Peyer's patch (tissue), 4 donors: Measurements from ENCODE around the gene AMIGO1.

Source experiments
- CTCF ChIP-seq, 6 experiments: fragments of 450-650 bp in 4 of 6; fragments of 200-600 bp in 2 of 6; sonication (generic) in 1 of 6; IDR thresholded peaks; one replicate each; pipeline ENCODE4 v1.5.1; 2017 to 2019; ENCODE audit warnings: antibody characterized with exemption in 6 of 6, mild to moderate bottlenecking in 3 of 6, moderate library complexity in 1 of 6
- POLR2A ChIP-seq, 2 donors: fragments of 450-650 bp; IDR thresholded peaks; one replicate each; pipeline ENCODE4 v1.5.1; 2017; ENCODE audit warnings: antibody characterized with exemption in 2 of 2, mild to moderate bottlenecking in 2 of 2, moderate library complexity in 2 of 2

DNA sequence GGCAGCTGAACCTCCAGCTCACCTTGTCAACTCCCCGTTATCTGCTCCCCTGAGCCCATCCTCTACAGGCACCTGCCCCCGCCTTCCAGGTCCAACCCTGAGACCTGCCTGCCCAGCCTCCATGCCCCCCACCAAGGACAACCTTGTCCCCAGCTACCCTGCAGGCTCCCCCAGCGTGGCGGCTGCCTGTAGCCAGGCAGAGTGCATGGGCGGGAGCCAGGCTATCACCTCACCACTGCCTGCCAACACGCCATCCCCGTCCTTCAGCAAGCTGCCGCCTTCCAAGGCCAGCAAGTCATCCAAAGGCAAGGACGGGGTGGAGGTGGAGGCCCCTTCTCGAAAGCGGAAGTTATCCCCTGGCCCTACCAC is 18.6 kb downstream of the AMIGO1 start:
- TF ChIP-seq CTCF (IDR thresholded peaks at IDR 0.05) (no peak), POLR2A (IDR thresholded peaks at IDR 0.05) (no peak)
